Measurements from ENCODE around the gene PPP2R2C.

PPP2R2C gene

GRCh38 chr4:6320663-6321062 is 151.8 kb downstream of the PPP2R2C start:
- Mint-ChIP-seq H3K27me3 (ENCODE audit: low read depth, poor library complexity) (peaks cover 18% of the 10 kb centered on the region), H3K4me3 (no peak overlapping the region), H3K27ac (no peak overlapping the region), H3K36me3 (ENCODE audit: low read depth) (no peaks in the 10 kb centered on the region), H3K9me3 (no peaks in the 10 kb centered on the region), H3K4me1 (peaks cover 21% of the 10 kb centered on the region)
- no peak for TF ChIP-seq CTCF (IDR thresholded peaks at IDR 0.05)
- no peak for DNase-seq

- DNase-seq: no peak
- Mint-ChIP-seq H3K4me3 (no peak overlapping the region), H3K4me1 (peaks cover 16% of the 10 kb centered on the region), H3K27ac (no peak overlapping the region), H3K27me3 (ENCODE audit: low read depth, poor library complexity) (peaks cover 19% of the 10 kb centered on the region), H3K9me3 (no peaks in the 10 kb centered on the region), H3K36me3 (ENCODE audit: low read depth) (no peaks in the 10 kb centered on the region)
- no peak for TF ChIP-seq CTCF (IDR thresholded peaks at IDR 0.05)
Measured at GRCh38 chr4:6319530-6320150, 152.8 kb downstream of the PPP2R2C start.

- H3K27me3 Mint-ChIP-seq (ENCODE audit: low read depth, poor library complexity): peaks cover 22% of the 10 kb centered on the region
Measured at GRCh38 chr4:6318206-6318605, 154.2 kb downstream of the PPP2R2C start.

GRCh38 chr4:6316461-6317003 is 155.9 kb downstream of the PPP2R2C start:
- no peak for DNase-seq
- Mint-ChIP-seq H3K4me1 (peaks cover 11% of the 10 kb centered on the region), H3K36me3 (ENCODE audit: low read depth) (no peaks in the 10 kb centered on the region), H3K27me3 (ENCODE audit: low read depth, poor library complexity) (peaks cover 28% of the 10 kb centered on the region), H3K4me3 (no peak overlapping the region), H3K27ac (no peak overlapping the region), H3K9me3 (no peaks in the 10 kb centered on the region)
- no peak for TF ChIP-seq CTCF (IDR thresholded peaks at IDR 0.05)

More at GRCh38 chr4:6318206-6318605, 154.2 kb downstream of the PPP2R2C start:
- no peak for DNase-seq
- no peak for TF ChIP-seq CTCF (IDR thresholded peaks at IDR 0.05)
- no peak overlapping the region for H3K27ac Mint-ChIP-seq
- H3K9me3 Mint-ChIP-seq: no peaks in the 10 kb centered on the region
- H3K36me3 Mint-ChIP-seq (ENCODE audit: low read depth): no peaks in the 10 kb centered on the region
- H3K4me1 Mint-ChIP-seq: peaks cover 11% of the 10 kb centered on the region
- H3K4me3 Mint-ChIP-seq: no peak overlapping the region

- Mint-ChIP-seq H3K27me3 (ENCODE audit: low read depth, poor library complexity) (peaks cover 39% of the 10 kb centered on the region), H3K9me3 (peaks cover 14% of the 10 kb centered on the region), H3K36me3 (ENCODE audit: low read depth) (no peaks in the 10 kb centered on the region), H3K4me1 (peaks cover 16% of the 10 kb centered on the region), H3K27ac (no peak overlapping the region), H3K4me3 (no peak overlapping the region)
- DNase-seq: no peak
- no peak for TF ChIP-seq CTCF (IDR thresholded peaks at IDR 0.05)
Measured at GRCh38 chr4:6313216-6313615, 159.2 kb downstream of the PPP2R2C start.

- H3K4me3 Mint-ChIP-seq: peak overlapping the region; percentile 77
- no peak overlapping the region for H3K27ac Mint-ChIP-seq
- peaks cover 15% of the 10 kb centered on the region for H3K9me3 Mint-ChIP-seq
- peaks cover 13% of the 10 kb centered on the region for H3K4me1 Mint-ChIP-seq
- no peak for TF ChIP-seq CTCF (IDR thresholded peaks at IDR 0.05)
- H3K27me3 Mint-ChIP-seq (ENCODE audit: low read depth, poor library complexity): peaks cover 50% of the 10 kb centered on the region
- no peaks in the 10 kb centered on the region for H3K36me3 Mint-ChIP-seq (ENCODE audit: low read depth)
- no peak for DNase-seq
Measured at GRCh38 chr4:6309777-6310176, 162.6 kb downstream of the PPP2R2C start.
